Measurements from ENCODE around the gene FBXO3.

The FBXO3 gene

GRCh38 chr11:33769542-33769941, 4.8 kb downstream of the FBXO3 start:
- FAIRE-seq: no peak
- TF ChIP-seq POLR2A (IDR thresholded peaks at IDR 0.05; ENCODE audit: low read depth, low read length): no peak
- TF ChIP-seq POLR2AphosphoS5 (IDR thresholded peaks at IDR 0.05; ENCODE audit: low read depth, low read length): no peak
- no peak for TF ChIP-seq TAF1 (IDR thresholded peaks at IDR 0.05; ENCODE audit: borderline replicate concordance, low read depth, low read length)
- DNase-seq (ENCODE audit: insufficient read length): no peak

DNA sequence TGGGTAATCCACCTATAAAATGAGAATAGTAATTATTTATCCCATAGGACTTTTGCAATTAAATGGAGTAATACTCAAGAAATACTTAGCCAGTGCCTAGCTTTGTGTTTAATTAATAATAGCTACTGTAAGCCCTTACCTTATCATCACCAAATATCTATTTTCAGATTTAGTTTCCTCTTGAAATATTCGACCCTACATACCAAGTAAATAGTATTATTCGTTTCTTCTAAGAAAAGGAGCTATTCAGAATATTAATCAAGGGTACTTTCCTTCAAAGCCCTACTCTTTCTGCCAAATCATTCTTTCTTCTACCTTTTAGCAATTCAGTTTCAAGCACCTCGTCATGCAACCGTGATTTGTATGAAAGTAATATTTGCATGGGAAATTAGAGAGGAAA, 6.7 kb downstream of the FBXO3 start:
- DNase-seq (ENCODE audit: insufficient read length): no peak
- no peak for TF ChIP-seq POLR2A (IDR thresholded peaks at IDR 0.05; ENCODE audit: low read depth, low read length)
- TF ChIP-seq POLR2AphosphoS5 (IDR thresholded peaks at IDR 0.05; ENCODE audit: low read depth, low read length): no peak
- no peak for TF ChIP-seq TAF1 (IDR thresholded peaks at IDR 0.05; ENCODE audit: borderline replicate concordance, low read depth, low read length)
- peak; percentile 67 for FAIRE-seq

GRCh38 chr11:33766085-33766484, 8.2 kb downstream of the FBXO3 start:
- TF ChIP-seq POLR2A (IDR thresholded peaks at IDR 0.05; ENCODE audit: low read depth, low read length): no peak
- no peak for TF ChIP-seq POLR2AphosphoS5 (IDR thresholded peaks at IDR 0.05; ENCODE audit: low read depth, low read length)
- TF ChIP-seq TAF1 (IDR thresholded peaks at IDR 0.05; ENCODE audit: borderline replicate concordance, low read depth, low read length): no peak
- DNase-seq (ENCODE audit: insufficient read length) (no peak), FAIRE-seq (no peak)

DNA sequence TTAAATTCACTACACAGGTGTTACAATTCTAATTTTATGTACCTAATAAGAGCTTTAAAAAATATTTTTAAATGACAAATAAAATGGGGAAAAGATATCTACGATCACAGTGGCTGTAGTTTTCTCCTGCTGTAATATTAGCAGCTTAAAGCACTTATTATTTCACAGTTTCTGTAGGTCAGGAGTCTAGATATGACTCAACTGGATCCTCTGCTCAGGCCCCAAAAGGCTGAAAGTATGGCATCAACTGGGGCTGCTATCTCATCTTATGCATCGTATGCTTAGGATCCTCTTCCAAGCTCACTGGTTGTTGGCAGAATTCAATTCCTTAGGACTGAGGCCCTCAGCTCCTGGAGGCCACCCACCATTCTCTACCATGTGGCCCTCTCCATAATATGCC, 12.8 kb downstream of the FBXO3 start:
- TF ChIP-seq POLR2AphosphoS5 (IDR thresholded peaks at IDR 0.05; ENCODE audit: low read depth, low read length) (no peak), POLR2A (IDR thresholded peaks at IDR 0.05; ENCODE audit: low read depth, low read length) (no peak), TAF1 (IDR thresholded peaks at IDR 0.05; ENCODE audit: borderline replicate concordance, low read depth, low read length) (no peak)
- FAIRE-seq (peak; percentile 87), DNase-seq (ENCODE audit: insufficient read length) (no peak)

DNA sequence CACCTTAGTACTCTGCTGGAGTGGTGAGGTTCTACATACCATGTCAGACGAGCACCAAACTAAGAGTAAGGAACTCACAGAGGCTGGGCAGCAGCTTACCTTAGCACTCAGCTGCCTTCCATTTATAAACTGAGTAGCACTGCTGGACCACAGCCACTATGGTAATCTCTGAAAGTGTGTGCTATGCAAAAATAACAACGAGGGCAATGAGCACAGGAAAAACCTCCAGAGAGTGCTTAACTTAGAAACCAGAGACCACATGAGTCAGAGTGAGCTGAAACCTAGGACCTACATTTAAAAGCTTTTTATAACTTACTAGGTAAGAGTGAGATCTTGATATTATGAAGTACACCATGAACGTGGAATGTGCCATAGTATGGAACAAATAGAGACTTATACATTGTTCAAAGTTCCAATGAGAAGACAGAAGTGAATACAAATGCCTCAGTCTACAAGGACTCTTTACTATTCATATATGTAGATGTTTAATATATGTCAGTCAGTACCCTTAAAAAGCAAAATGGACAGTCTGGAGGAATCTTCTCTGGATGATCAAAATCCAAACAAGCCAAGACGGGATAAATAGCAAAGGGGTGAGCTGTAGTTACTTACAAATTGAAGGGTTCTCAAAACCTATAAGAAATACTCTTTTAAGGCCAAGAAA, 20.9 kb downstream of the FBXO3 start:
- FAIRE-seq: peak; percentile 98
- TF ChIP-seq POLR2AphosphoS5 (IDR thresholded peaks at IDR 0.05; ENCODE audit: low read depth, low read length) (no peak), POLR2A (IDR thresholded peaks at IDR 0.05; ENCODE audit: low read depth, low read length) (no peak), TAF1 (IDR thresholded peaks at IDR 0.05; ENCODE audit: borderline replicate concordance, low read depth, low read length) (no peak)
- DNase-seq (ENCODE audit: insufficient read length): no peak

DNA sequence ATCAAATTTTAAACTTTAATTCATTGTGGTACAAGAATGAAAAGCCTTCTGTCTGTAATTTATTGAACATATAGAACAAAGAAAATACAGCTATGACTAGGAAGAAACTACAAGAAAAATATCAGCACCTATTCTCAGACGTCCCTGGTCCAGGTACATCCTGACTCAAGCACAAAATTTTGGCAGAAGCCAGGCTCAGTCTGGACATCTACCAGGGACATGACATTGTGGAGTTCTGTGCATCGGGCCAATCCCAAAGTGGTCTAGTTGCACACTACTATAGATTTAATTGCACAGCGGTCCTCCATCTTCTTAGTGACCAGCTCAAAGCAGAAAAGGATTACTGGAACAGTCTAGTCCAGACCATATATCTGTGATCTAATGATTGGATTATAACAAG, 22.4 kb downstream of the FBXO3 start:
- DNase-seq (ENCODE audit: insufficient read length): no peak
- no peak for TF ChIP-seq POLR2AphosphoS5 (IDR thresholded peaks at IDR 0.05; ENCODE audit: low read depth, low read length)
- no peak for TF ChIP-seq TAF1 (IDR thresholded peaks at IDR 0.05; ENCODE audit: borderline replicate concordance, low read depth, low read length)
- no peak for TF ChIP-seq POLR2A (IDR thresholded peaks at IDR 0.05; ENCODE audit: low read depth, low read length)
- FAIRE-seq: peak; percentile 68

DNA sequence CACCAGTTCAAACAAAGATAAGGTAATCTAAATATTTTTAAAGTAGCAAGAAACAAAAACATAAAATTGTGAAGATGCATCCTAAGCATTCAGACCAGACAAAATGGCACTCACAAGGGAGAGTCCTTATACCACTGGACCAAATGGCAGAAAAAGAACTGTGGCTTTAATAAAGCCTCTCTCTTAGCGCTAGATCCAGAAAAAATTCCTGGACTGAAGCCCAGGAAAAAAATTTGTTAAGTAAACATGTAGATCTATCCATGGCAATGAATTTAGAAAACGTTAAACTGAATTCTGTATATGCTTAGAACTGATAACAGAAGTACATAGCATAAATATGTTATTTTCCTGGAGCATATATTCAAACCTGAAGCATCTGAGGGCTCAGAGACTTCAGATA, 26.3 kb downstream of the FBXO3 start:
- TF ChIP-seq POLR2AphosphoS5 (IDR thresholded peaks at IDR 0.05; ENCODE audit: low read depth, low read length) (no peak), TAF1 (IDR thresholded peaks at IDR 0.05; ENCODE audit: borderline replicate concordance, low read depth, low read length) (no peak), POLR2A (IDR thresholded peaks at IDR 0.05; ENCODE audit: low read depth, low read length) (no peak)
- no peak for DNase-seq (ENCODE audit: insufficient read length)
- FAIRE-seq: no peak

DNA sequence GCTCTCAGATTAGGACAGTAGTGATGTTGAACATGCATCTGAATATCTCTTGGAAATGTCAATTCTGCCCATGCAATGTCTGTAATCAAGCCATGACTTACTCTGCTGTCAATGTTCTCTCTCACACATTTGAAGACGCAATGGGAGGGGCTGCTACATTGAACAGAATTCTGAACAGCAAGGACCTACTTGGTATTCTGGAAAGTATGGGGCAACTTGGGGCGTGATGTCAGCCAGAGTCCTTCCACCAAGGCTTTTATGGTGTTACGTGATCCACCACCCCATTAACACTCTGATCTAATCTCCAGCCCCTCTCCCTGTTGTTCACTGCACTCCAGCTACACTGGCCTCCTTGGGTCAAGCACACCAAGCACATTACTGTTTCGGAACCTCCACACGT, 31.0 kb downstream of the FBXO3 start:
- no peak for DNase-seq (ENCODE audit: insufficient read length)
- TF ChIP-seq TAF1 (IDR thresholded peaks at IDR 0.05; ENCODE audit: borderline replicate concordance, low read depth, low read length) (no peak), POLR2A (IDR thresholded peaks at IDR 0.05; ENCODE audit: low read depth, low read length) (no peak), POLR2AphosphoS5 (IDR thresholded peaks at IDR 0.05; ENCODE audit: low read depth, low read length) (no peak)
- no peak for FAIRE-seq

DNA sequence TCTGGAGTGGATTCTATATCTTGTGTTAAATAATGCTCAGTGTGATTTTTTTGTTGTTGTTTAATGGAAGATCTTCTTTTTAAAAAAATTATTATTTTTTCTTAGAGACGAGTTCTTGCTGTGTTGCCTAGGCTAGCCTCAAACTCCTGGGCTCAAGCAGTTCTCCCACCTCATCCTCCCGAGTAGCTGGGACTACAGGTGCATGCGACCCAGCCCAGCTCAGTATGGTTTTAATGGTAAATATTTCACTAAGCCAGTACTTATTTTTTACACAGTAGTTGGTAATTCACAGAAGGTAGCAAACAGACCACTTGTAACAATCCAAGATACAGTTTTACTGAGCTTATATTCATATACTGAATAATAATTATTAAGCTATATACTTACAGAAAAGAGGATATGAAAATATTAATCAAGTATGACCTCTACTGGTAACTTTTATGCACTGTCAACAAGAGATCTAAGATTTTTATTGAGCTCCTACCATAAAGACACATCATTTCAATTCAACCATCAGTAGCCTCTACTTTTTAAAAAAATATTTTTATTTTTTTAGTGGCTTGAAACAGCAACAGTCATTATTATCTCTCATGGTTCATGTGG, 32.0 kb downstream of the FBXO3 start:
- TF ChIP-seq POLR2A (IDR thresholded peaks at IDR 0.05; ENCODE audit: low read depth, low read length): no peak
- TF ChIP-seq TAF1 (IDR thresholded peaks at IDR 0.05; ENCODE audit: borderline replicate concordance, low read depth, low read length): no peak
- no peak for TF ChIP-seq POLR2AphosphoS5 (IDR thresholded peaks at IDR 0.05; ENCODE audit: low read depth, low read length)
- FAIRE-seq: no peak
- DNase-seq (ENCODE audit: insufficient read length): no peak

DNA sequence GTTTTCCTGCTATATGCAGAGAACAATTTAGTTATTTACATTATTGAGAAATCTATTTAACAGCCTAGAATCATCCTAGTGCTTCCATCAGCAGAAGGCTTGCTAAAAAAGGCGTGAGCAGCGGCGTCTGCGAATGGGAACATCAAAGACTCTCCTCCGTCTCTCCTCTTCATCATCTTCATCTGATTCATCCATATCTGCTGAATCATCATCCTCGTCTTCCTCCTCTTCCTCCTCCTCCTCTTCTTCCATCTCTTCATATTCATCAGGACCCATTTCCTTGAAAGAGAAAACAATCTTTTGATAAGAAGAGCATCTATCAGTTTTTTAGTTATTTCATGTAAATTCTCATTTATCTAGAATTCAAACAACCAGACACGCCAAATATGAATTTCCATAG, 32.5 kb downstream of the FBXO3 start:
- no peak for FAIRE-seq
- TF ChIP-seq POLR2AphosphoS5 (IDR thresholded peaks at IDR 0.05; ENCODE audit: low read depth, low read length) (no peak), POLR2A (IDR thresholded peaks at IDR 0.05; ENCODE audit: low read depth, low read length) (no peak), TAF1 (IDR thresholded peaks at IDR 0.05; ENCODE audit: borderline replicate concordance, low read depth, low read length) (no peak)
- DNase-seq (ENCODE audit: insufficient read length): no peak

DNA sequence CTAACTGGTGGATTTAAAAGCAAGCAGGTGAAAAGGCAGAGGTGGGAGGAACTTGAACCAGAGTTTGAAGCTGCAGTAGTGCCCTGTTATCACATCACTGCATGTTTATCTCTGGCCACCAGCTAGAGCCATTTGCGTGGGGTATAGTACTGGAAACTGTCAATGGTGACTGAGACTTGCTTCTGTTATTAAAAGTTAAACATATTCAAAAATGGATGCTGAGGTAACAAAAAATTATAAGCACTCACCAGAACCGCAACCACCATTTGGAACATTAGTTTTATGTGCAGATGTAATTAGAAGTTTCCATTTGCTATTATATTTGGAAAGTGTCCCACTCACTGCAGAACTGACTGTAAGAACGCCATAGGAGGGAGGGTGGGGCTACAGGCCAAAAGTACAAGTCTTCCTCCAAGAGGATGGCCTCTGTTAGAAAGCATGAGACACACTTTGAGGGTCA, 36.9 kb downstream of the FBXO3 start:
- TF ChIP-seq POLR2AphosphoS5 (IDR thresholded peaks at IDR 0.05; ENCODE audit: low read depth, low read length) (no peak), POLR2A (IDR thresholded peaks at IDR 0.05; ENCODE audit: low read depth, low read length) (no peak), TAF1 (IDR thresholded peaks at IDR 0.05; ENCODE audit: borderline replicate concordance, low read depth, low read length) (no peak)
- FAIRE-seq (peak; percentile 42), DNase-seq (ENCODE audit: insufficient read length) (no peak)

DNA sequence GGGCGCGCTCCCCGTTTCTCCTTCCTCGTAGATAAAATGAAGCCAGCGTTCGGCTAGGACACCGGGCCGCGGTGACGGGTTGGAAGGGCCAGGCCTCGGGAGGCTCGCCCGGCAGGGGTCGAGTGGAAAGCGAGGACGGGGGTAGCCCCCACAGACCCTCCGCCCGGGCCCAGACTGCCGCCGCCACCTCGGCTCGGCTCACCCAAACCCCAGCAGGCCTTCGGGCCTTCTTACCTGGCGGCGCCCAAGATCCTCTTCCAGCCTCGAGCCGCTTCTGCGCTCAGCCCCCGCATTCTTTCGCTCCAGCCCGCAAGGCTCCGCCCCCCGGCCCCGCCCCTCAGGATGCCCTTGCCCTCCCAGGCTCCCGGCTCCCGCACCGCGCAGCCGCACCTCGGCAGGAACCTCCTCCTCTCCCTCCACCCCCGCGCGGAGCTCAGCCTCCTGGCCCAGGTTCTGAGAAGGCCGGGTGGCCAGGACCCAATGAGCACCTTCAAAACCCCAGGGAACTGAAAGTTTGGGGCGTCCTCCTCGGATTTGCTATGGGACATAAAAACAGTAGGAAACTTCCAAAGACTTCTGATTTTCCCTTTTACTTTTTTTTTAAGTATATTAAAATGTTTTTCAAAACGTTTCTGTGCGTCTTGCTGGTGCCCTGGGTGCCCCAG, 38.0 kb downstream of the FBXO3 start, which contains the start of gene CD59:
Gene CD59 (minus strand): TSS at position 276 of the 665 bp plus-strand sequence. CDS start 13,978 bp downstream, outside the sequence.
- FAIRE-seq: peak; percentile 96
- peak; percentile 69 for DNase-seq (ENCODE audit: insufficient read length)
- TF ChIP-seq POLR2AphosphoS5 (IDR thresholded peaks at IDR 0.05; ENCODE audit: low read depth, low read length) (peak; percentile 79), POLR2A (IDR thresholded peaks at IDR 0.05; ENCODE audit: low read depth, low read length) (peak; percentile 80), TAF1 (IDR thresholded peaks at IDR 0.05; ENCODE audit: borderline replicate concordance, low read depth, low read length) (peak; percentile 34; the same call in 1 of the 2 replicates)
